ENCODE measurements around the gene PTS.
"Not testable (repeated sequence)": the region's sequence is repeated elsewhere in the genome, so short reads cannot be mapped to it uniquely, and the experiment has no call there.

The PTS gene

GRCh38 chr11:112226062-112226830, at the start of gene PTS:
PTS (plus strand) TSS chr11:112226428; CDS start chr11:112226444, 16 bp downstream.
- DNase-seq (ENCODE audit: low read depth in 2 of 2): peak; percentile 72 to 78

GRCh38 chr11:112177589-112177988, 48.6 kb upstream of the PTS start:
- no peak for DNase-seq (ENCODE audit: low read depth in 2 of 2)

DNA sequence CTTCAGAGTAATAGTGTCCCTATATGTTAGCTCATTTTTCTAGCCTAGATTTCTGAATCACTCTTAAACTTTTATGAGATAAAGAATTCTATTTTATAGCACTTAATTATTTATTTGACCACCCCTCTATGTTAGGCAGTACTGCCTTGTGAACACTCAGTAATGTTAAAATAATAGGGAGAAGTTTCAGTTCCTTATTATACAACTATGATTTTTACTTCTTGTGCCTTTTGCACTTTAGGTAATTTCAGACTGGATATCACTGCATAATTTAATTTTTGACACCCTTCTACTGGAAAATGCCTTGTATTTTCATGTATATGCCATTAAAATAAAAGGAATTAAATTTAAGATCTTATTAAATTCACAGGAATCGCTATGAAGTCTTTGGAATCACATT, 47.8 kb upstream of the PTS start:
- no peak for DNase-seq (ENCODE audit: low read depth in 2 of 2)

DNA sequence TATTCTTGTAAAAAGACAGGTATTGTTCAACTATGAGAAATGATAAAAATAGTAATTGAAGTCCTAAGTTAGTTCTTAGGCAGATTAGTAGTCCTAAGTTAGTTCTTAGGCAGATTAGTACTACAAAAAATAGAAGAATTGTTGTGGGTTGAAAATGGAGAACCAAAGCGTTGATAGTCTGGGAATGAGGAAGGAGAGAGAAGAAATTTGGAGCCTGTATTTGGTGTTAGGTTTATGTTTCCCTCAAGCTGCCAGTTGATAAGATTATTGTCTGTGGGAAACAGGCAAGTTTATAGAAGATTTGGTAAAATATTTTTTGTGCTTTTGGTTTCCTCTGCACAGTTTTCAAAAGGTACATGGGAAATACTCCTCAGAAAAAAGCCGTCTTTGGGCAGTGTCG, 47.3 kb upstream of the PTS start:
- no peak for DNase-seq (ENCODE audit: low read depth in 2 of 2)

DNA sequence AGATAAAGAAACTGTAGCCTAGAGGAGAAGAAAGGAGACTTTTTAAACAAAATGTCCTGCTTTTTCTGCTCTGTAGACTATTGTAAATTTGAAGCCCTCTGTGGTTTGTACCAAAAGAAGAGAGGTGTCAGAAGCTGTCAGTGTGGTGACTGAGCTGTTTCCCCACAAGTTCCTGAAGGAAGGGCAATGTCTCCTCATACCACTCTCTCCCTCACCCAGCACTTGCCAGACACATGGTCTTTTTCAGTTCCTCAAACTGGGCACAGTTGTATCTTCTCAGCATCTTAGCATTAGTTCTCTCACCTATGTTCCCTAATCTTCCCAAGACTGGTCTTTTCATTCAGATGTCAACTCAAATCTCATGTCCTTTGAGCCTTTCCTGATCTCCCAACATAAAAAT, 46.6 kb upstream of the PTS start:
- no peak for DNase-seq (ENCODE audit: low read depth in 2 of 2)

DNA sequence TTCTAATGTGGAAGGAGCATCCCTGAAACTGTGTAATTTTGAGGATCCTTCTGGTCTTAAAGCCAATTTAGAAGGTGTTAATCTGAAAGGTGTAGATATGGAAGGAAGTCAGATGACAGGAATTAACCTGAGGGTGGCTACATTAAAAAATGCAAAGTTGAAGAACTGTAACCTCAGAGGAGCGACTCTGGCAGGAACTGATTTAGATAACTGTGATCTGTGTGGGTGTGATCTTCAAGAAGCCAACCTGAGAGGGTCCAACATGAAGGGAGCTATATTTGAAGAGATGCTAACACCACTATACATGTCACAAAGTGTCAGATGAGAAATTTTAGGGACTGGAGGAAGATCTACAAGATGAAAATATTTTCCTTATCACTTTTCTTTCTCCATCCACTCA, 43.4 kb upstream of the PTS start:
- no peak for DNase-seq (ENCODE audit: low read depth in 2 of 2)

DNA sequence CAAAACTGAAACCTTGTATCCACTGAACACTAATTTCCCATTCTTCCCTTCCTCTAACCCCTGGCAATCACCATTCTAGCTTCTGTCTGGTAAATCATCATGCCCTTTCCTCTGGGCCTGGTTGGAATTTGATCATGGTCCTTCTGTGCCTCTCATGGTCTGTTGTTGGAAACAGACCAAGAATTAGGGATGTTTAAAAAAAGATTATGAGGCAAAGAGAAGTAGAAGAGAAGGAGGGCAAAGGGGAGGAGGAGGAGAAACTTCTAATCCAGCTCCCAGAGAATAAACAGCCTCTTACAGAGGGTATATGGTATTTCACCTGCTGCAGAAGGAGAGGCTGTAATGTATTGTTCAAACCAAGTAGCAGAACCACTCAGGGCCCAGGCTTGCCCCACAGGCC, 40.3 kb upstream of the PTS start:
- no peak for DNase-seq (ENCODE audit: low read depth in 2 of 2)

- no peak for DNase-seq (ENCODE audit: low read depth in 2 of 2)
Observed at GRCh38 chr11:112186304-112186703, 39.9 kb upstream of the PTS start.

DNA sequence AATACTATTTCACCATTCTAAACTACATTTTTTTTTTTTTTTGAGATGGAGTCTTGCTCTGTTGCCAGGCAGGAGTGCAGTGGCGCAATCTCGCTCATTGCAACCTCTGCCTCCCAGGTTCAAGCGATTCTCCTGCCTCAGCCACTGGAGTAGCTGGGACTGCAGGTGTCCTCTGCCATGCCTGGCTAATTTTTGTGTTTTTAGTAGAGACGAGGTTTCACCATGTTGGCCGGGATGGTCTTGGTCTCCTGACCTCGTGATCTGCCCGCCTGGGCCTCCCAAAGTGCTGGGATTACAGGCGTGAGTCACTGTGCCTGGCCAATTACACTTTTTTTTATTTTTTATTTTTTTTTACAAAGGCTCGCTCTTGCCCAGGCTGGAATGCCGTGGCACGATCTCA, 31.1 kb upstream of the PTS start:
- DNase-seq (ENCODE audit: low read depth in 2 of 2): not testable (repeated sequence)

GRCh38 chr11:112195951-112196351, 30.3 kb upstream of the PTS start:
- no peak for DNase-seq (ENCODE audit: low read depth in 2 of 2)

- no peak for DNase-seq (ENCODE audit: low read depth in 2 of 2)
Observed at GRCh38 chr11:112196519-112197087, 29.6 kb upstream of the PTS start.

- DNase-seq (ENCODE audit: low read depth in 2 of 2): not testable (repeated sequence)
Observed at GRCh38 chr11:112199101-112199500, 27.1 kb upstream of the PTS start.

DNA sequence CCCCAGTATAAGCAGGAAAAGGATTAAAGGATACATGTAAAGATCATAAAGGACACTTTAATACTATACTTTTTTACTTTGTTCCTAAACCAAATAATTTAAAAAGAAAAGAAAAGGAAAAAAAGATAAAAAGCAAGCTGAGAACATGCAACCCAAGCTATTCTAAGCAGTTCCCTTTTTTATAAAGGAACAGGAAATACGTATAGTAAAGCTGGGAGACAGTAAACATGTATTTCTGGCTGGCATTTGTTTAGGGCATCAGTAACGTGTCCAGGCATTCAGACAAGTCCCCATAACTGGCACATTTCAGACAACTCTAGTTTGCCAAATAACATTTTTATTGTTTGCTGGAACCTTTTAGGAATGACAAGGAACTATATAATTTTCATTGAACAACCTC, 26.0 kb upstream of the PTS start:
- DNase-seq (ENCODE audit: low read depth in 2 of 2): no peak

DNA sequence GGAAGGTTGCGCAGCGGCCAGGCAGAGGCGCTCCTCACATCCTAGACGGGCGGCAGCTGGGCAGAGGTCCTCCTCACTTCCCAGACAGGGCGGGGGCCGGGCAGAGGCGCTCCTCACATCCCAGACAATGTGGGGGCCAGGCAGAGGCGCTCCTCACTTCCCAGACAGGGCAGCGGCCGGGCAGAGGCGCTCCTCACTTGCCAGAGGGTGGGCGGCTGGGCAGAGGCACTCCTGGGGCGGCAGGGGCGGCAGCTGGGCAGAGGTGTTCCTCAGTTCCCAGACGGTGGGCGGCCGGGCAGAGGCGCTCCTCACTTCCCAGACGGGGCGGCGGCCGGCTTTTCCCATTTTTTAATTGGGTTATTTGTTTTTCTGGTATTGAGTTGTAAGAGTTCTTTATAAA, 20.2 kb upstream of the PTS start:
- no peak for DNase-seq (ENCODE audit: low read depth in 2 of 2)

DNA sequence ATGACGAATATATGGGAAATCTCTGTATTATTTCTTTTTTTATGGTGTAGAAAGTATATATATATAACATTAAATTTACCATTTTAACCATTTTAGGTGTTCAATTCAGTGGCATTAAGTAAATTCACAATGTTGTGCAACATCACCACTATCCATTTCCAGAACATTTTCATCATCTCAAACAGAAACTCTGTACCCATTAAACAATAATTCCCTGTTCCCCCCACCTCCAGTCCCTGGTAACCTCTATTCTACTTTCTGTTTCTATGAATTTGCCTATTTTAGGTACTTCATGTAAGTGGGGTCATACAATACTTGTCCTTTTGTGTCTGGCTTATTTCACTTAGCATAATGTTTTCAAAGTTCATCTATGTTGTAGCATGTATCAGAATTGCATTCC, 15.3 kb upstream of the PTS start:
- no peak for DNase-seq (ENCODE audit: low read depth in 2 of 2)

DNA sequence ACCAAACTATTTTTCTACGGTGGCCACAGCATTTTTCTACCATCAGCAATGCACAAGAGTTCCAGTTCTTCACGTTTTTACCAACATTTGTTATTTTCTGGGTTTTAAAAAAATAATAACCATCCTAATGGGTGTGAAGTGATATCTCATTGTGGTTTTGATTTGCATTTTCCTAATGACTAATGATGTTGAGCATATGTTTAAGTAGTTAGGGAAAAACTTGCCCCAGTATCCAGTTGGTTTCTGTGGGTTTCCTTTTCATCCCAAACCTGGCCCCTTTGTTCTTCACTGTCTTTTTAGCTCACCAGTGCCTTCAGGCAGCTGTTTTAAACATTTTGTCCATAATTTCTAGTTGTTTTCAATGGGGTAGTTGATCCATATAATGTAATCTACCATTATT, 14.7 kb upstream of the PTS start:
- DNase-seq (ENCODE audit: low read depth in 2 of 2): no peak

GRCh38 chr11:112212290-112212689, 13.9 kb upstream of the PTS start:
- no peak for DNase-seq (ENCODE audit: low read depth in 2 of 2)

DNA sequence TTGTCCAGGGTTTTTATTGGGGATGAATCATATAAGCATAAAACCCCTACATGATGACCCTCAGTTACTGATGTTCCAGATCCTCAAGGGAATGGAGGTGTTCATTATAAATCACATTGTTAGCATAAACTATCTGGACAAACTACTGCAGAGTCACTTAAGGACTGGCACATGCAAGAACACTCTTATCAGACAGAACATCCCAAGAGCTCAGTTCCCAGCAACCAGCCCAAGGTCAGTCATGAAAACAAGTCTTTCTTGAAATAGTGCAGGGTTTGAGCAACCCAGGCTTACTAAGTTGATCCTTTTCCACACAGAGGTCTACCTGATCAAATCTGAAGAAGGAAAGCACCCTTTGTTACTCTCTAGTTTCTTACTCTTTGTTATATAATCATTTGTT, 13.5 kb upstream of the PTS start:
- DNase-seq (ENCODE audit: low read depth in 2 of 2): no peak

- no peak for DNase-seq (ENCODE audit: low read depth in 2 of 2)
Observed at GRCh38 chr11:112213753-112214152, 12.5 kb upstream of the PTS start.

DNA sequence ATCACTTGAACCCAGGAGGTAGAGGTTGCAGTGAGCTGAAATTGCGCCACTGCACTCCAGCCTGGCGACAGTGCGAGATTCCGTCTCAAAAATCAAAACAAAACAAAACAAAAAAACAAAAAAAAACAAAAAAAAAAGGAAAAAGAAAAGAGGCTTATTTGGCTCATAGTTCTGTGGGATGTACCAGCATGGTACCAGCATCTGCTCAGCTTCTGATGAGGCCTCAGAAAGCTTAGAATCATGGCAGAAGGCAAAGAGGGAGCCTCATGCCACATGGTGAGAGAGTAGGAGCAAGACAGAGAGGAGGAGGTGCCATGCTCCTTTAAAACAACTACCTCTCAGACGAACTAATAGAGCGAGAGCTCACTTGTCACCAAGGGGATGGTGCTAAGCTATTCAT, 10.6 kb upstream of the PTS start:
- DNase-seq (ENCODE audit: low read depth in 2 of 2): no peak

DNA sequence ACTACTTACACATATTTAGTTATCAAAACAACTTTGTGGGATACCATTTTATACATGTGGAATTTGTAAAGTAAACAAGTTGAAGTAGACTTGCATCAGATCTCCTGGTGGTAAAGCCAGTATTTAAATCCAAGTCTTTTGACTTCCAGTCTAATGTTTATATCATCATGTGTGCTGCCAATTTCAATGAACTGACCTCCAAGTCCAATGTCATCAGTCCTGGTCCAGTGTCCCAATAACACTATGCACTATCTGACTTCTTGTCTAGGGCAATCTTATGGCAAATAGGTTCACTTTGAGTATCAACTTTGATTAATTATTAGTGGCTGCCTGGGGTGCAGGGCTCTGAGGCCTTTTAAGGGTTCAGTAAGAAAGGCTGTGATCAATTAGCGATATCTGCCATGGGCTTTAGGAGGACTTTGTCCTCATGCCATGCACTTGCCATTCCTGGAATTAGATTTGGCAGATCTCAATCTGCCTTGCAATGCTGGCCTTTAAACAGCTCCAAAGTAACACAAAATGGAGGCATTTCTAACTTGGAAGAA, 9.6 kb upstream of the PTS start:
- DNase-seq (ENCODE audit: low read depth in 2 of 2): no peak

DNA sequence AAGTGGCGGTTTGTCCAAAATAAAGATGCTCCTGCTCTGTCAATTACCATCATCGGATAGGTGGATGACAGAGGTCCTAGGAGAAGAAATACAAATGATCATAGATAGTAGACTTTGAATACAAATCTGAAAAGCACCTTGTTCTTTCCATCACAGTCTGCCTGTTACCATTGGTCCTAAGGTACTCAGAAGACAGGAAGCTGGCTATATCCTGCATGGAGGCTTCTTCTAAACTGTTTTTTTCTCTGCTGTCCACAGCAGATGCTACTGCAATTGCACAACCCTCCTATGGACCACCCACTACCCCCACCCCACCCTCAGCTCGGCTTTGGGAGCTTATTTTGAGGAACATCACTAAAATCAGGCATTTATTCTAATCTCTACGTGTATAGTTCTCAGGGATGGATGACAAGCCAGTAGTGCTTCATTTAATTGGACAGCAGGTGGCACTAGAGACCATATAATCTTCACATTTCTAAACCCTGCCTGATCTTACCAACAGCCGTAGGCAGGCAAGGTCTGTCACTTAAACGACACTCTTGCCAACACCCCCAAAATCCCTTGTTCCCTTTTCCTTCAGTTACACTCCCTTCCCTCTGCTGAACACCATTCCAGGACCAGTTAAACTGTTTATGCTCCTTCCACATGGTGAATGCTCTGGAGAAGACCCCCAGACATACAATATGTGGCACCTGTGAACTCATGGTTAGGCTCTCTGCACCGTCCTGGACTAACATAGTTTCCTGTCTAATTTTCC, 6.6 kb upstream of the PTS start:
- no peak for DNase-seq (ENCODE audit: low read depth in 2 of 2)
